ENCODE data around the gene ZNF106. TPM values are rescaled to one million over a fixed set of nuclear protein-coding genes. Genes with fewer than 3 reads are reported as not detected.

The ZNF106 gene
- total RNA-seq, 1 experiment from 2014 or later: 28.5 TPM

- H3K4me2 ChIP-seq (ENCODE audit: low read length): no peak overlapping the region
- no peaks in the 10 kb centered on the region for H4K20me1 ChIP-seq (ENCODE audit: insufficient read depth)
- TF ChIP-seq EGR1 (IDR thresholded peaks at IDR 0.05; ENCODE audit: low read depth): no peak
- no peak for TF ChIP-seq ZFX (IDR thresholded peaks at IDR 0.05)
- no peak for TF ChIP-seq ELF1 (IDR thresholded peaks at IDR 0.05; ENCODE audit: borderline replicate concordance, low read depth)
- no peak for TF ChIP-seq EZH2phosphoT487 (IDR thresholded peaks at IDR 0.05; ENCODE audit: borderline replicate concordance)
- TF ChIP-seq EZH2 (IDR thresholded peaks at IDR 0.05): no peak
- TF ChIP-seq JUND (IDR thresholded peaks at IDR 0.05): no peak
- TF ChIP-seq ATF3 (IDR thresholded peaks at IDR 0.05): no peak
- no peak for TF ChIP-seq CBX3 (IDR thresholded peaks at IDR 0.05; ENCODE audit: low read depth)
- no peak for TF ChIP-seq CTCF (IDR thresholded peaks at IDR 0.05 in 2 of 3, conservative IDR thresholded peaks at IDR 0.05 in 1 of 3; ENCODE audit: borderline replicate concordance in 1 of 3, insufficient read depth in 1 of 3, low read depth in 2 of 3, low read length in 2 of 3)
- TF ChIP-seq TCF7L2 (IDR thresholded peaks at IDR 0.05; ENCODE audit: borderline replicate concordance, extremely low read depth, insufficient read depth, insufficient read length): no peak
- TF ChIP-seq MAX (IDR thresholded peaks at IDR 0.05): no peak
- TF ChIP-seq SRF (IDR thresholded peaks at IDR 0.05; ENCODE audit: low read depth): no peak
- TF ChIP-seq FOSL1 (IDR thresholded peaks at IDR 0.05; ENCODE audit: low read depth): no peak
- TF ChIP-seq REST (IDR thresholded peaks at IDR 0.05; ENCODE audit: low read depth): no peak
- TF ChIP-seq RAD21 (IDR thresholded peaks at IDR 0.05; ENCODE audit: low read depth): no peak
- no peak for TF ChIP-seq YY1 (IDR thresholded peaks at IDR 0.05; ENCODE audit: extremely low read depth, insufficient replicate concordance, low read depth, low read length)
- no peak for TF ChIP-seq POLR2AphosphoS5 (IDR thresholded peaks at IDR 0.05; ENCODE audit: low read depth, low read length)
- DNase-seq (ENCODE audit: low read depth, low spot score) (no peak), ATAC-seq (no peak)
- no peaks in the 10 kb centered on the region for H3K9me2 ChIP-seq (ENCODE audit: insufficient read depth)
- no peak overlapping the region for H3K4me3 ChIP-seq (replicated peaks in 1 of 2; ENCODE audit: low read depth in 1 of 2, low read length in 2 of 2)
- POLR2A ChIA-PET: interaction anchor here (0.7 kb wide), 1 partner anchor 95 kb away, joined by 3 read pairs; no protein-coding TSS in a partner anchor
- intact Hi-C loops (cut with micrococcal nuclease): no loop called here
- no peaks in the 10 kb centered on the region for H3K79me2 ChIP-seq (ENCODE audit: insufficient read depth, low read length)
- no peak overlapping the region for H3K27ac ChIP-seq (ENCODE audit: low read depth, low read length)
- no peaks in the 10 kb centered on the region for H3K27me3 ChIP-seq (ENCODE audit: insufficient read depth, low read length)
- no peaks in the 10 kb centered on the region for H3K9me3 ChIP-seq (ENCODE audit: control insufficient read depth in 1 of 2, insufficient read depth in 1 of 2, low read depth in 1 of 2, low read length in 2 of 2)
- H3K9ac ChIP-seq (ENCODE audit: low read length): no peak overlapping the region
- RAD21 ChIA-PET (ENCODE audit: low non-redundant PET in 1 of 2, low total read pairs in 2 of 2, uncharacterized antibody in 2 of 2, unreplicated experiment in 2 of 2): no interaction called here
- CTCF ChIA-PET: interaction anchor here (4.0 kb wide), 1 partner anchor 11 kb away, joined by 22 read pairs; no protein-coding TSS in a partner anchor
- no TSS peak for BruUV-seq (replicated peaks)
- H3K36me3 ChIP-seq (ENCODE audit: control insufficient read depth in 1 of 2, insufficient read depth in 2 of 2, low read length in 2 of 2): no peaks in the 10 kb centered on the region
- peaks cover 3 to 10% of the 10 kb centered on the region in 2 experiments; a peak in 3 of 4 replicates for H3K4me1 ChIP-seq (ENCODE audit: control insufficient read depth in 1 of 2, insufficient read depth in 2 of 2, low read length in 2 of 2)
- no peak overlapping the region for H2AFZ ChIP-seq (ENCODE audit: low read depth, low read length, poor library complexity, severe bottlenecking)
Observed at GRCh38 chr15:42373936-42374335, 117.0 kb downstream of the ZNF106 start.
